Astrocyte of the cerebellum (primary cell): Measurements from ENCODE around the gene TNS3.

ENCODE experiments used
- DNase-seq: peaks from one replicate; pipeline ENCODE4 v3.0.0-alpha.2; 2011; ENCODE audit warnings: low read depth
- H3K4me3 ChIP-seq: 2 replicates; pipeline ENCODE4 v1.5.1; 2011; ENCODE audit warnings: mild to moderate bottlenecking, low read depth, low read length, moderate library complexity
- in situ Hi-C: cut with HindIII; loops from 2 replicates; pipeline ENCODE4 v1.10.0; 2017; ENCODE audit warnings: low sequenced_read_pairs
- TF ChIP-seq, protein P1 (sequence below): IDR thresholded peaks from 2 replicates; pipeline ENCODE4 v1.5.1; 2012; ENCODE audit warnings: low read length, low read depth, moderate library complexity, mild to moderate bottlenecking; ENCODE audit errors: missing control alignments

Gene TNS3

DNA sequence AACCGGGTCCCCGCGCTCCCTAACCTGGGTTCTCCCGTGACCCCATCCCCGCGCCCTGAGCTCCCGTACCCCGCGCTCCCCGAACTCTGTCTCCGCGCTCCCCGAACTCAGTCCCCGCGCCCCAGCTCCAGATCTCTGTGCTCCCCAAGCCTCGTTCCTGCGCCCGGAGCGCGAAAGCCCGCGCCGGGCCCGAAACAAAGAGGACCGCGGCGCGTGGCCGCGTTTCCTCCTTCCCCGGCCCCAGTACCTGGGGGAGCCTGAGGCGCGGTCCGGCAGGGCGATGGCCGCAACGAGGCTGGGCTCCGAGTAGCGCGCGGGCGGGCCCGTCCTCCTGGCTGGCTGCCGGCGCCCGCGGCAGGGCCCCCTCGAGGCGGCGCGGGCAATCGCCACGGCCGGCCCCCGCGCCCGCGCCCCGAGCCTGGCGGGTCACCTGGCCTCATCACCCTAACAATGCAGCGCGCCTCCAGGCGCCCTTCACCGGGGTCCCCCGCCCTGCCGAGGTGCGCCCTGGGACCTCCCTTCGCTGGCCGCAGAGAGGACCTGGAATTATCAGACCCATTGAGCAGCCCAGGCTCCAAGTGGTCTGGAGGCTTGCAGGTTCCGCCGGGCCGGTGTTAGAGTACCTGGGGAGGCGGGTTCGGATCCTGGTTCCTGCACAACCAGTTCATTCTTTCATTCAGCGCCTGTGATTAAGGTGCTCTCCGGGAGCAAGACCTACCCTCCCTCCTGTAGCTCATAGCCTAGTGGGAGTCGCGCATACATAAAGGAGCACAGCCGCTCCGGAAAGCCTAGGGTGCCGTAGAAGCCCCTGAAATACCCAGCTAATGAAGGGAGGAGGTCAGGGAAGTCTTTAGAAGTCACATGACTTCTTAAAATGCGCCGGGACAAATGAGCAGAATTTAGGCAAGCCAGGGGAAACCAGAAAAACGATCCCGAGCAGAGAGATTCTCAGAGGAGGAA lies at the start of gene TNS3:
Gene TNS3, minus strand, starts transcription at position 308 of the 960 bp plus-strand sequence. CDS start 142,475 bp downstream, outside the sequence.
- in situ Hi-C loops: no loop called here
- no peak for DNase-seq
- H3K4me3 ChIP-seq: peak within 1 kb of the TSS; percentile 85
- TF ChIP-seq, protein P1, sequence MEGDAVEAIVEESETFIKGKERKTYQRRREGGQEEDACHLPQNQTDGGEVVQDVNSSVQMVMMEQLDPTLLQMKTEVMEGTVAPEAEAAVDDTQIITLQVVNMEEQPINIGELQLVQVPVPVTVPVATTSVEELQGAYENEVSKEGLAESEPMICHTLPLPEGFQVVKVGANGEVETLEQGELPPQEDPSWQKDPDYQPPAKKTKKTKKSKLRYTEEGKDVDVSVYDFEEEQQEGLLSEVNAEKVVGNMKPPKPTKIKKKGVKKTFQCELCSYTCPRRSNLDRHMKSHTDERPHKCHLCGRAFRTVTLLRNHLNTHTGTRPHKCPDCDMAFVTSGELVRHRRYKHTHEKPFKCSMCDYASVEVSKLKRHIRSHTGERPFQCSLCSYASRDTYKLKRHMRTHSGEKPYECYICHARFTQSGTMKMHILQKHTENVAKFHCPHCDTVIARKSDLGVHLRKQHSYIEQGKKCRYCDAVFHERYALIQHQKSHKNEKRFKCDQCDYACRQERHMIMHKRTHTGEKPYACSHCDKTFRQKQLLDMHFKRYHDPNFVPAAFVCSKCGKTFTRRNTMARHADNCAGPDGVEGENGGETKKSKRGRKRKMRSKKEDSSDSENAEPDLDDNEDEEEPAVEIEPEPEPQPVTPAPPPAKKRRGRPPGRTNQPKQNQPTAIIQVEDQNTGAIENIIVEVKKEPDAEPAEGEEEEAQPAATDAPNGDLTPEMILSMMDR: peak; percentile 3

DNA sequence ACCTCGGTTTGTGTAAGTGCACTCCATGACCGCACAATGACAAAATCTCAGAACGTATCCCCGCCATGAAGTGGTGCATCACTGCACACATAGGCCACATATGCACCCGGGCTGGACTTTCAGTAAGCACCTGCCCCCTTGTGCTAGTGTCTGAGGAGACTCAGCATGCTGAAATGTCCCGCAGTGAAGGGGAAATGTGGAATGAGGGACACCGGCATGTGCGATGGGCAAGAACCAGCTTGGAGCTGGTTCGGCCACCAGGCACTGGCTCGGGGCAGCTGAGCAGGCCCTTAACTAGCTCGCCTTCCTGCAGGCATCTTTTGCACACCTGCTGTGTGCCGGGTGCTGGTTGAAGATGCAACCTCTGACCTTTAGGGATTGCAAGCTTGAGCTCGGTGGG lies 49.8 kb upstream of the TNS3 start:
- no peak for DNase-seq
- TF ChIP-seq, protein P1: no peak
- in situ Hi-C loops: no loop called here
- no peak overlapping the region for H3K4me3 ChIP-seq

DNA sequence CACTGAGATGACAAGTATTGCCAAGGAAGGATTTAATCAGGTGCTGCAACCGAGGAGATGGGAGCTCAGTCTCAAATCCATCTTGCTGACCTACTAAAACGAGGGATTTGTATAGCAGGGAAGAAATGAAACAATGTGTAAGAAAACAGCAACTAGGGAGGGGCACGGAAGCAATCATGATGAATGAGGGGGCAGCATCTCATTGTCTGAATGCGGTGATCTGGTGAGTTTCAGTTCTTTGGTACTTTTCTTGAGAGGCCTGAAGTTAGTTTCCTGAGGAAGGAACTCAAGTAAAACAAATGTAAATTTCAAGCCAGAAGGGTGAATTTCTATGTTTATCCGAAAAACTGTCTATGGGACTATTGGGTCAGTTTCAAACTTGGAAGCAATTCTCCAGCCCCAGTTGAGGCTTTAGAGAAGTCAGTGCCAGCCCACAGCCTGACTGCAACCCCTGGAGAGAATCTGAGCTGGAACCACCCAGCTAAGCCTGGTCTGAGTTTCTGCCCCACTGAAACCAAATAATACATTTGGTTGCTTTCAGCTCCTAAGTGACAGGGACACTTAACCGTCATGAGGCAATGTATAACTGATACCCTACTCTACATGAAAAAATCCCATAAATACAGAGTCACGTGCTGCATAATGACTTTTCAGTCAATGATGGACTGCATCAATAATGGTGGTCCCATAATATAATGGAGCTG lies 45.8 kb upstream of the TNS3 start:
- H3K4me3 ChIP-seq: no peak overlapping the region
- TF ChIP-seq, protein P1: no peak
- DNase-seq: no peak
- in situ Hi-C loops: no loop called here

DNA sequence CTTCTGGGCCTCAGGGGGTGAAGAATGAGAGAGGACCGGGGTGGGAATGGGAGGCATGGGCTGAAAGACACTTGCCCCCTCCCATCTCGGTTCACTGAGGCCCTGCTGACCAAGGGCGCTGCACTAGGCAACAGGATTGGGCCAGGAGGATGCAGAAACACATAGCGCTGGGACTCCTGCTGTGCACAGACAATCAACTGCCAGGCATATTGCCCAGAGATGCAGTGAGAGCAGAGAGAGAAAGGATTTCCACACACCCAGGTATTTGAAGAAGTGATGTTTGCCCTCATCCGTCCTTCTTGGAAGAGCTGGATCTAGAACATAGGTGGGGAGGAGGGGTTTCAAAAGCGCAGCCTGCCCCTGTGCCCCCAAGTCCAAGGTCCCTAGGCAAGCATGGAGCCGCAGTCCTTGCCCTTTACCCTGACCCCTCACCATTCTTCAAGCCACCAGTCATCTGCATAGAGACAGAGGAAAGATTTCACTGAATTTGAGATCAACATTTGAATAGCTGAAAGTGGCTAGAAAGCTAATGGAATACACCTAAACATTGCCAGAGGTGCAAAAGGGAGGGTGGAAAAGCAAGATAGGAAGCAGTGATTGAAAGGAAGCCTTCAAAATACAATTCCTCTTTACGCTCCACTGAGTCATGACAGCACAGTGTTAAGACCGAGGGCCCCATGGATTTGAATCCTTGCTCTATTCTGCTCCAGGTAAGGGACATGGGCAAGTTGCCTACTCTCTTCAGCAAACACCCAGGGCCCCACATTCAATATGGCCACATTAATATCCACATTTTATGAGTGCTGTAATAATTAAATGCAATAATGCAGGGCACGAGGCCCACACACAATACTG lies 44.2 kb upstream of the TNS3 start:
- TF ChIP-seq, protein P1: no peak
- in situ Hi-C loops: no loop called here
- no peak overlapping the region for H3K4me3 ChIP-seq
- peak; percentile 55 for DNase-seq

DNA sequence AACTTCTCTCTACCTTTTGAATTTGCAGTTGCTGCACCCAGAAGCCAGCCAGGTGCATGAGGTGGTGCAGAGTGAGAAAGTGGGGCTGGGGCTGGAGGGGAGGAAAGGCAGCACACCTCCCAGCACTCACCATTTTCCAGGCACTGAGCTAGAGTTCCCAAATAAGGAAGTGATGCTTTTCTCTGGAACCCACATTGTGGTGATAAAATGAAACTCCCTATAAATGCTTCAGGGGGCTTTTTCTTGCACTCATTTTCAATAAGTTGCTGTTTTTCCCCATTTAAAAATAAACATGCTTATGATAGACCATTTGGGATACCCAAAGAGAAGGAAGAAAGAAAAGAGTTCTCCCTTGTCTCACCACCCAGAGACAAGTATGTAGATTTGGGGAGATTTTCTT lies 42.8 kb upstream of the TNS3 start:
- H3K4me3 ChIP-seq: no peak overlapping the region
- DNase-seq: no peak
- in situ Hi-C loops: no loop called here
- TF ChIP-seq, protein P1: no peak
